HG02938 (cell line): Measurements from ENCODE around the gene AURKAIP1.
"Not testable (repeated sequence)": the region's sequence is repeated elsewhere in the genome, so short reads cannot be mapped to it uniquely, and the experiment has no call there.

Source experiments
- ATAC-seq: cut with Tn5 transposase; IDR thresholded peaks from one replicate; pipeline ENCODE4 v1.9.1; 2021; ENCODE audit warnings: mild to moderate bottlenecking, moderate library complexity; ENCODE audit not compliant: unreplicated experiment

Gene AURKAIP1

DNA sequence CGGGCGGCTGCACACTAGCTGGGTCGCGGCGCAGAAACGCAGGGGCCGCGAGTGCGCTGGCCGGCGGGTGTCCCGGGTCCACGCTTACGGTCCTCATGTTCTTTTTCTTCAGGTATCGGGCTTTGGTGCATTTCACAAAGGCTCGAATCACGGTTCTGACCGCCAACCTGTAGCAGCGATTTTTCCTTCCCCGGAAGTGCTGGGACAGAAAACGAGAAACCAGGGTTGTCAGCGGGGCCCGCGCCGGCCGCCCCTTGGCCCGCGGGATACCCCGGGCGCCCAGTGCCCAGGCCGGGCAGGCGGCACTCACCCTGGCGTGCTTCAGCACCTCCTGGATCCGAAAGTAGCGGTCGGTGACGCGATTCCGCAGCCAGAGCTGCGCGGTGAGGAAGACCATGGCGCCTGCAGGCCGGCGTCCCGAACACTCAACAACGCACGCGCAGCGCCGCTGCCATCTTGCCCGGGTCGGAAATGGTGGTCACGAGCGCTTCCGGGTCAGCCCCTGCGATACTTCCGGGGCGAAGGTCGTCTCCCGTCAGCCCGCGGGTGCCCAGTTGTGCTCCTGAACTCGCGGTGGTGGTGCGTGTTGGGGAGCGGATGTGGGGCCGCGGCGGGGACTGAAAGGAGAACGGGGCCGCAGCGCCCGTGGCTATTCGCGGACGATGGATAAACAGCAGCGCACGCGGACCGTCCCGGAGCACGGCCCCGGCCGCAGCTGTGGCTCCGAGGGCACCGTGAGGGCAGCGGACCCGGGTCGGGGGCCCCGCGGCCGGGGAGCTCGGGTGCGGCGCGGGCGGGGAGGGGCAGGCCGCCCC lies 32.0 kb upstream of the AURKAIP1 start, which contains the start of gene MRPL20:
TSS of gene MRPL20 (minus strand) at position 473 of the 815 bp plus-strand sequence. CDS start at position 397, 76 bp downstream.
- ATAC-seq: peak; percentile 82

- no peak for ATAC-seq
Measured at GRCh38 chr1:1406101-1406820, 31.3 kb upstream of the AURKAIP1 start.

DNA sequence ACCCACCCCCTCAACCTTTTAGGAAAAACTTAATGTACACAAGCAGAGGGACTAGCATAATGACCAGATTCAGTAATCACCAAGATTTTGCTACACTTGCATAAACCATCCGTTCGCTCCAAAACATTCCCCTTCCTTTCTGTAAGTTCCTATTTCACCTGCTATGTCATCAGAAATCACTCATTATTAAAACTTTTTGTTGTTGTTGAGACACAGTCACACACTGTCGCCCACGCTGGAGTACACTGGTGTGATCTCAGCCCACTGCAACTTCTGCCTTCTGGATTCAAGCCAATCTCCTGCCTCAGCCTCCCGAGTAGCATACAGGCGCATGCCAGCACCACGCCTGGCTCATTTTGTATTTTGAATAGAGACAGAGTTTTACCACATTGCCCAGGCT lies 28.6 kb upstream of the AURKAIP1 start:
- ATAC-seq: no peak

DNA sequence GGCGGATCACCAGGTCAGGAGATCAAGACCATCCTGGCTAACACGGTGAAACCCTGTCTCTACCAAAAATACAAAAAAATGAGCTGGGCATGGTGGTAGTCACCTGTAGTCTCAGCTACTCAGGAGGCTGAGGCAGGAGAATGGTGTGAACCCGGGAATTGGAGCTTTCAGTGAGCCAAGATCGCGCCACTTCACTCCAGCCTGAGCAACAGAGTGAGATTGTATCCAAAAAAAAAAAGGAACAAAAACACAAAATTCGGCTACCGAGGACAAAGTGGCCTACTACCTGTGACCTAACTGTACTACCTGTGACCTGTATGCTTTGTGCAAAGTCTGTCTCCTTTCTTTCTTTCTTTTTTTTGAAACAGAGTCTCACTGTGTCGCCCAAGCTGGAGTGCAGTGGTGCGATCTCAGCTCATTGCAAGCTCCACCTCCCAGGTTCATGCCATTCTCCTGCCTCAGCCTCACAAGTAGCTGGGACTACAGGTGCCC lies 27.9 kb upstream of the AURKAIP1 start:
- not testable (repeated sequence) for ATAC-seq

DNA sequence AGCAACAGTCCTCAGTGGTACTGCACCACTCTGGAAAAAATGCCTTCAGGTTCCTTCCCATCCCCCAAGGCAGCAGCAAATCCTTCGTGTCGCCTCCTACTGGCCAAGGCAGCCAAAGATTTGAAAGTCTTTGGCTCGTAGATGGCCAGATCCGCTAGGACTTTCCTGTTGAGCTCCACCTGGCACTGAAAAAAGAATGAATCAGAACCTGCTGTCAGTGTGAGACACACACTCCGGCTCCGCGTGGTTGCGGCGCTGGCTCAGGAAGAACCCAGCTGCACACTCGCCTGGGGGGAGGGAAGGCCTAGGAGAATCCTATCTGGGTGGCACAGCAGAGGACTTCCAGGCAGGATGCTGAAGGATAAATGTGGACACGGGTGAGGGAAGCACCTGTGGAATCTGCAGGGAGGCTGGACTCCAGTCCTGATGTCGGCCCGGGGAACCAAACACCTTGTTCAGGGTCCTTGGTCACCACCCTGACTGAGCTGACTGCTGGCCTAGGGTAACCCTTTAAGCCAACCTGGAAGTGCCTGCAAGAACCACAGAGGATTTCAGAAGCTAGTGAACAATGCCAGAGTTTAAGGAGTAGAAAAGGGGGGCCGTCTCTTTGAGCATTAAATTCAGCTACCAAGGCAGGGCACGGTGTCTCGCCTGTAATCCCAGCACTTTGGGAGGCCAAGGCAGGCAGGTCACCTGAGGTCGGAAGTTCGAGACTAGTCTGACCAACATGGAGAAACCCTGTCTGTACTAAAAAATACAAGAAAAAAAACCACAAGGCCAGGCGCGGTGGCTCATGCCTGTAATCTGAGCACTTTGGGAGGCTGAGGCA lies 27.3 kb upstream of the AURKAIP1 start:
- no peak for ATAC-seq

GRCh38 chr1:1401457-1402010 lies 26.5 kb upstream of the AURKAIP1 start:
- ATAC-seq: no peak

DNA sequence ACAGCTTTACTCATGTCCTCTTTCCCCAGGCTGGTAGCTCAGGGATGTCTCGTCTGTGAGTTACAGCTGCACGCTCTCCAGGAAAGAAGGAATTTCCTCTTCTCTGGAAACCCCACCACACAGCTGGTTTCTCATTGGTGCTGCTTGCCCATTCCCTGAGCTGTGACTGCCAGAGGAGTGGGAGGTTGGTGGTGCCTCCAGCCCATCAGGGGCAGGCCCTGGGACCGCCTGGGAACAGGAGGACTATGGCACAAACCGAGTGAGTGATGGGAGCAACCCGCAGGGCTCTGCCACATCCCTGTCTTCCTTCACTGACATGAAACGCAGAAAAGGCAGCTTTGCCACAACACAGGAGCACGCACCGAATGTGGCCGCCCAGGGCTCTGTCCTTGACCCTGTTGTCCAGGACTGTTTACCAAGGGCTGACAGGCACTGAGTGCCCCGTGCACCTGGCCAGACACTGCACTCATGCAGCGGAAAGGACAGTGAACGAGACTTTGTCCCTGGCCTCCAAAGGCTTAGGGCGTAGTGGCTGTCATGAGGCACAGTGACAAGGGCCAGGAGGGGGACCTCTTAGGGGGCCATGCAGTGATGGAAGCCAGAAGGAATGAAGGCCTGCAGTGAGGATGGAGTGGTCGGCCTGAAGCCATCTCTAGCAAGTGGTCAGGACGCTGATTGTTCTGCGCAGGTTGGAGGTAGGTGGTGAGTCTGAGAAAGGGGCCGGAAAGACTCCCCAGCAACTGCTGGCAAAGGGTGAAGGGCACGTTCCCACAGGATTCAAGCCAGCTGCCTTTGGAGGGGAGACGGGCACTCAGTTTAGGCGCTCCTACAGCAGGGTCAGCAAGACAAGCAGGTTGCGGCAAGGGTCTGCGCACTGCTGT lies 25.8 kb upstream of the AURKAIP1 start:
- ATAC-seq: no peak

- ATAC-seq: no peak
Measured at GRCh38 chr1:1399872-1400575, 25.0 kb upstream of the AURKAIP1 start.

GRCh38 chr1:1399187-1399871 lies 24.3 kb upstream of the AURKAIP1 start, which contains the start of gene CCNL2:
Gene CCNL2, minus strand, starts transcription at chr1:1399335. Its CDS starts 29 bp downstream, at chr1:1399306.
- peak; percentile 82 for ATAC-seq

DNA sequence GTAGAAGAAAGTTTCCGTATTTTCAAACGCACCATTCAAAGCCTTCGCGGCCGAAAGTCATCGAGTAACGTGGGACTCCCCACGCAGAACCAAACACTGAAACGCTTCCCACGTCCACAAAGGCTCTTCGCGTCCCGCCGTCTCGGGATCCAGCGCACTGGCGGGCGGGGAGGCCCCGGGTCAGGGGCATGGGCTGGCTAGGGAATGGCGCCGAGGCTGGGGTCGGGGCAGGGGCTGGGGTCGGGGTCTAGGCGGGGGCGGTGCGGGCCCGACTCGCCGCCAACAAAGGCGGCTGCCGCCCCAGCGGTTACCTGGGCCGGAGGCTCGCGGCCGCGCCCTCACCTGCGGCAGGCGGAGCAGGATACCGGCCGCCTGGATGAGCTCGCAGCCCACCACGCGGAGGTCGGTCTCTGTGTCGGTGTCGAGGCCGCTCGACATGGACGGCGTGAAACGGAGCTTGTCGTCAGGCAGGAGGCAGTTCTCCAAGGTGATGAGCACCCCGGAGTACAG lies 23.7 kb upstream of the AURKAIP1 start:
- peak; percentile 3 for ATAC-seq

DNA sequence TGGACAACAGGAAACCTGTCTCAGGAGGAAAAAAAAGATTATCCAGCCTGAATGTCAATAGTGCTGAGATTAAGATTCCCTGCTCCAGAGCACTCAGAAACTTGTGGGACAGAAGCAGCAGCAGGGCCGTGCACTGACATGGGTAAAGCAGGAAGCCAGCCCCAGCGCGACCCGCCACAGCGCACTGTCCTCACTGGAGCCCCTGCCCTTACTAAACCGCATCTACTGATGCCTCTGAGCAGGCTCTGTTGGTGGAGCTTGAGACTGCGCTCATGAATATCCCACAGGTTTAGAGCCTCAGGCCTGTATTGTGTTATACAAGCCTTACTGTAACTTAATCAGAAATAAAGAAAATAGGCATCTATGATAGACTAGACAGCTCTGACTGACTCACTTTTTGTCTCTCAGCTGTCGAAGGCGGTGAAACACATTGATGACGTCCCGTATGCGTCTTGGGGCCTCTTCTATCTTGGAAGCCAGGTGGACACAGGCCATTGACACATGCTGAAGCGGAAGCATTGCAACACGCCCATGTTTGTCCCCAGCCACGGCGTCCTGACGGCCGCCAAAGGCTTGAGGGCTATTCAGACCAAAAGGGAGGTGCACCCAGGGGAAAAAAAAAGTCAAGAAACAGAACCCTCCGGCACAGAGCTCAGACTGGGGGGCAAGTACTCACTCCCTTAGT lies 23.0 kb upstream of the AURKAIP1 start:
- ATAC-seq: no peak

- ATAC-seq: no peak
Measured at GRCh38 chr1:1395166-1395565, 20.2 kb upstream of the AURKAIP1 start.

- no peak for ATAC-seq
Measured at GRCh38 chr1:1394116-1394515, 19.1 kb upstream of the AURKAIP1 start.

DNA sequence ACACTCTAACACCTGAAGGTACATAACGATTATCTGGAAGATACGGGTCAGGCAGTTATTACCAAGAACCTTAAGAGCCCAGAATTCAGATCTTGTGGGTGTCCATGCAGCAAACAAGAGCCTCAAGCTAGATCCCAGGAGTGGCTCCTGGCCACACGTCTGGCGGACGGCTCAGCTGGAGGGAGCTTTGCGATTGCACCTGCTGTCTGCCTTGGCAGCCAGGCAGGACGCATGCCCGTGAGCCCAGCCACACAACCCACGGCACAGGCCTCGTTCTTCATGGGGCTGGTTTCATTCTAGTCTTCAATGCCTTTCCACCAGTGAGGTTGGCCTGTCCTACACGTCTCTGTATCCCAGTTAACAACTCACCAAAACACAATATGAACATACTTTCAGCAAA lies 18.4 kb upstream of the AURKAIP1 start:
- ATAC-seq: no peak

- ATAC-seq: no peak
Measured at GRCh38 chr1:1393014-1393413, 18.0 kb upstream of the AURKAIP1 start.

DNA sequence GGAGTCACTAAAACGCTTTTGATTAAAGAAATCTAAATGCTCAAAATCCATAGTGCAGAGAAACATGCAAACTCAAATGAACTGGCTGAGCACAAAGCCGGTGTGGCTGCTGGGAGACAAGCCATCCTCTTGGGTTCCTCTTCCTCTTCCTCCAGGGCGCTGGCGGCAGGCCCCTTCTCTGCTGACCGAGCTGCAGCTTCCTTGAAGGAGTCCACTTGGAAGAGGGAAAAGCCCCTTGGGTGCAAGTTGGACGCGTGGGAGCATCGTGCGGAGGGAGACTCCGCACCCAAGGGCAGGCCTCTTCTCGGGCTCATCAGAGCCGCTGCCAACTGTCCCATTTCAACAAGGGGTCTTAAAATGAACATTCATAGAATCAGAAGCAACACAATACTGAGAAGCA lies 16.2 kb upstream of the AURKAIP1 start:
- no peak for ATAC-seq

GRCh38 chr1:1390675-1391074 lies 15.7 kb upstream of the AURKAIP1 start:
- no peak for ATAC-seq

GRCh38 chr1:1388078-1388472 lies 13.1 kb upstream of the AURKAIP1 start:
- no peak for ATAC-seq
